AG09319 (cell line): ENCODE data around the gene TFEB.

ENCODE experiments used
- DNase-seq: peaks from one replicate; pipeline ENCODE4 v3.0.0-alpha.2; 2010; ENCODE audit warnings: low read depth; ENCODE audit errors: extremely low read depth
- TF ChIP-seq, protein P1 (sequence below): IDR thresholded peaks from 2 replicates; pipeline ENCODE4 v1.5.1; 2011; ENCODE audit warnings: low read depth, mild to moderate bottlenecking, inconsistent platforms, low read length, moderate library complexity

Gene TFEB

DNA sequence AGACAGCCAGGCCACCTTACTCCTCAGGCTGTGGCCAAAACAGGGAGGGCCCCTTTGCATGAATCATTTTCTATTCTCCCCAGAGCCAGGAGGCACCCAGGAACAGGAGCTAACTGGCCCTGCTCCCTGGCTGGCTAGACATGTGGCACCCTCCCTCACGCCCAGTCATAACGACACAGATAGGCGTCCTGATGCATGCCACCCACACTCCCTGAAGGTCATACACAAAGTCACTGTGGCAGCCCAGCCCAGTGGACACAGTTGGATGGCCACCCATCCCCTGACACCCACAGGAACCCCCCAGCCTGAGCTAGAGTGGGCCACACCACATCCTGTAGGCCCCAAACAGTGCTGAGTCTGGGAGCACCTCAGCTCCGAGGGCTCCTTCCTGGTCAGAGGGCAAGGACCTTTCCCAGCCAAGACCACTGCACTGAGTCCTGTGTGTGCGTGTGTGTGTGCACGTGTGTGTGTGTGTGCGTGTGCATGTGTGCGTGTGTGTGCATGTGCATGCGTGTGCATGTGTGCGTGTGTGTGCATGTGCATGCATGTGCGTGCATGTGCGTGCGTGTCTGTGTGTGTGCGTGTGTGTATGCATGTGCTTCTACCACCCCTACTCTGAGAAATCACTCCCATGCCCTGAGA lies 21.6 kb downstream of the TFEB start:
- TF ChIP-seq, protein P1, sequence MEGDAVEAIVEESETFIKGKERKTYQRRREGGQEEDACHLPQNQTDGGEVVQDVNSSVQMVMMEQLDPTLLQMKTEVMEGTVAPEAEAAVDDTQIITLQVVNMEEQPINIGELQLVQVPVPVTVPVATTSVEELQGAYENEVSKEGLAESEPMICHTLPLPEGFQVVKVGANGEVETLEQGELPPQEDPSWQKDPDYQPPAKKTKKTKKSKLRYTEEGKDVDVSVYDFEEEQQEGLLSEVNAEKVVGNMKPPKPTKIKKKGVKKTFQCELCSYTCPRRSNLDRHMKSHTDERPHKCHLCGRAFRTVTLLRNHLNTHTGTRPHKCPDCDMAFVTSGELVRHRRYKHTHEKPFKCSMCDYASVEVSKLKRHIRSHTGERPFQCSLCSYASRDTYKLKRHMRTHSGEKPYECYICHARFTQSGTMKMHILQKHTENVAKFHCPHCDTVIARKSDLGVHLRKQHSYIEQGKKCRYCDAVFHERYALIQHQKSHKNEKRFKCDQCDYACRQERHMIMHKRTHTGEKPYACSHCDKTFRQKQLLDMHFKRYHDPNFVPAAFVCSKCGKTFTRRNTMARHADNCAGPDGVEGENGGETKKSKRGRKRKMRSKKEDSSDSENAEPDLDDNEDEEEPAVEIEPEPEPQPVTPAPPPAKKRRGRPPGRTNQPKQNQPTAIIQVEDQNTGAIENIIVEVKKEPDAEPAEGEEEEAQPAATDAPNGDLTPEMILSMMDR: no peak
- no peak for DNase-seq

DNA sequence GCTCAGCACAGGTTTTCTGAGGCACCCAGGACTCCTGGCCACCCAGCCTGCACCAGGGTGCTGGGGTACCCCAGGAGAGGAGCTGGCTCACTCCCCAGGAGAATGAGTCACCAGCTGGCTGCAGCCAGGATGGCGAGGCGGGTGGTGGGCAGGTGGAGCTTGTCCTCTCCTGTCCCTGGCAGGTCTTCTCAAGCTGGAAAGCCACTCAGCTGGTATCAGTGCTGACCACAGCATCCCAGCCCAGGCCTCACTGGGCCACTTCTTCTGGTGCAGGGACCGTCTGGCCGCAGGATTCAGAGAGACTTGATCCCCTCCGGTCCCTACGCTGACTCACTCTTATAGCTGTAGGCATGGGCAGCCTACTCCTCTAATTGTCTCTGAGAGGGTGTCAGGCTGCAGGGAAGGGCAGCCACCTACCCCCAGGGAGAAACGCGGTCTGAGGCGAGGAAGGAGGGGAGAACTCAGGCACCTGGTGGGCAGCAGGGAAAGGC lies 22.2 kb downstream of the TFEB start:
- DNase-seq: no peak

DNA sequence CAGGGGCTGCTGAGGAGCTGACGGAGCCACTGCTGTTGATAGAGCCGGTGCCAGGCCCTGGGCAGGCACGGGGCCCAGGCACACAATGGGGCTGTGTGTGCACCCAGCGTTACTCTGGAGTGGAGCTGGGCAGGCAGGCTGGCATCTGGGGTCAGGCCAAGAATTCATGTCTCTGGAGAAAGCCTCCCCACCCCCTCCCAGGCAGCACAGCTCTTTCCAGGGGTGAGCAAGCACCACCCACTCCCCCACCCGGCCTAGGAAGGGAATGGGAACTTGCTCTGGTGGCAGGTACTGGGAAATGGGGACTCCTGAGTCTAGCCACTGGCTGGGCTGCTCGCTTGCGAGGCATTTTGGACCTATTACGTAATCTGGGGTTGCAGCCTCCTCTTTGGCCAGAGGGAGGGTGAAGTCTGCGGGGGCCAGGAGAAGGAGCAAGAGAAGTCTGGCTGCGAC lies 22.7 kb downstream of the TFEB start:
- no peak for DNase-seq
- TF ChIP-seq, protein P1: no peak

More for the DNA sequence above, 22.2 kb downstream of the TFEB start:
- TF ChIP-seq, protein P1: no peak

DNA sequence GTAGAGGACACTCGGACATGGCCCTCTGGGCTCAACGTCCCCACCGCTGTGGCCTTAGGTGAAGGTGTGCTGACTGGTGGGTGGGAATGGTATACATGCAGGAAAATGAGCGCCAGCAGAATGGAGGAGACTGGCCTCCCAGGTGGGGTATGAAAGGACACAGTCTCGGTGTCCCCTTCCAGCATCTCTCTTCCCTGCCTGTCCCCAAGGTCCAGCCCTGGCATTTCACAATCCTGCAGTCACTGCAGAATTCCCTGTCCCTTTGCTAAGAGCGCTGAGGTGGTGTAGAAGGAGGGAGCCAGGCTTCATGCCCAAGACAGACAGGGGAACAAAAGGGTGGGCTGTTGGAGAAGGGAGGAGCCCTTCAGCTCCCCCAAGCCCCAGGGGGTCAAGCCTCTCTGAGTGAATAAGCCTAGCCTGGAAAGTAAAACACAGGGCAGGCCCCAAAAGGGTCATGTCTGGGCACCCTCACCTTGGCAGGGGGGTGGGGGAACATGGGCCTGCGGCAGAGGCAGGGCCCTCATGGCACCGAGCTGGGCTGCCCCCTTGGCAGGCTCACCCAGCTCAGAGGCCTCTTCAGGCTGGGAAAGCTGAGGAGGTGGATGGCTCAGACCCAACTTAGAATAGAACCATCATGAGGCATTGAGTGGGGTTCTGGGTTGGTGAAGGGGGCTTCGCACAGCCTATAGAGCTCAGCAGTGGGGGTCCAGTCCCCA lies 23.9 kb downstream of the TFEB start:
- DNase-seq: no peak
- TF ChIP-seq, protein P1: no peak

DNA sequence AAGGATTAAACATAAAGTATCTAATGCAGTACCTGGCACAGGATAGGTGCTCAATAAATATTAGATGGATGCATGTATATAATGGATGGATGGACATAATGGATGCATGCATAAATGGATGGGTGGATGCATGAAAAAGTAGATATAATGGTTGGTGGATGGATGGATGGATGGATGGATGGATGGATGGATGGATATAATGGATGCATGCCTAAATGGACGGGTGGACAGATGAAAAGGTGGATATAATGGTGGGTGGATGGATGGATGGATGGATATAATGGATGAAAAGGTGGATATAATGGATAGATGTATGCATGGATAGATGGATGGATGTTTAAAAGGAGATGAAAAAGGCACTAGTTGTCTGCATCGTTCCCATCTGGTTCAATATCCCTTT lies 26.0 kb downstream of the TFEB start:
- DNase-seq: no peak
- TF ChIP-seq, protein P1: no peak

GRCh38 chr6:41708856-41709255 lies 26.6 kb downstream of the TFEB start:
- TF ChIP-seq, protein P1: no peak
- DNase-seq: no peak

DNA sequence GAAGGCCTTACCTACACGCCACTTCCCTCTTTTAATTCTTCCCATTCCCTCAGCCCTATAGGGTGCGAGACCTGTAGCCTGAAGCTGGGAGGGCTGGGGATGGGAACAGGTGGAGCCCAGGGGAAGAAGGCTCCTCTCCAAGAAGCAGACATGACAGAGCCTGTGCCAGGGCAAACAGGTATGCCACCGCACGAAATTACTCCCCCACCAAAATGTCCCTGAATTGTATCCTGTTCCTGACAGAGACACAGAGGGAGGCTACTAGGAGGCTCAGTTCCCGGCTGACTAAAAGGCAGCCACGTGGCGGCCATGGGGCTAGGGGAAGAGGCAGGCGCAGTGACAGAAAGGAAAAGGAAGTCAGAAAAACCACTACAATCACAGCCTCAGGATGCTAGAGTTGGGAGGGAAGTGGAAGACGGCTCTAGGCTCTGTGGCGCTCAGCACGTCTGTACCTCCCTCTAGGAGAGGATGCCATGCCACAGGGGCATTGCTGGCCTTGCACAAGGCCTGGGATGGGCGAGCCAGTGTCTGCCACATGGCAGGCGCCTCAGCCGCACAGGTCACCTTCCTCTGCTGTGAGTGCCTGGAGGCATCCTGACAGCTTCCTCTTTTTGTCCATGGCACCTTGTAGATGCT lies 27.7 kb downstream of the TFEB start:
- TF ChIP-seq, protein P1: no peak
- no peak for DNase-seq
